RWPE1 (cell line): ENCODE measurements around the gene TMEM219.

ENCODE experiments used
- CTCF ChIA-PET: fragments of 350-600 bp; sonication (Branson Sonifier 250); formaldehyde crosslinking; extraction: SDS; loops from one replicate; lab custom pipeline; 2021; lab: Yijun Ruan, JAX
- POLR2A ChIA-PET: fragments of 400-600 bp; formaldehyde crosslinking; extraction: SDS; loops from one replicate; lab custom pipeline; 2020; ENCODE audit warnings: antibody characterized with exemption; ENCODE audit not compliant: low non-redundant PET; lab: Yijun Ruan, JAX
- DNase-seq: peaks from one replicate; pipeline ENCODE4 v3.0.0; 2012; ENCODE audit warnings: low spot score
- H3K27ac ChIP-seq: fragments of 450-650 bp; 2 replicates; pipeline ENCODE4 v1.5.1; 2017
- CTCF ChIP-seq: fragments of 450-650 bp; conservative IDR thresholded peaks from 2 replicates; pipeline ENCODE4 v1.5.1; 2017; ENCODE audit warnings: low read depth, mild to moderate bottlenecking

TMEM219 gene

GRCh38 chr16:29993191-29993902 is 31.5 kb downstream of the TMEM219 start:
- peak overlapping the region; percentile 97 for H3K27ac ChIP-seq
- POLR2A ChIA-PET, result interaction anchor here (0.7 kb wide), 1 partner anchor 10 kb away, joined by 3 read pairs; no protein-coding TSS in a partner anchor
- CTCF ChIA-PET, result interaction anchor here (0.8 to 1.2 kb wide), 3 partner anchors 10 to 130 kb away, joined by 3 to 5 read pairs (median 4); partner anchors contain the start of genes C16orf92 and CDIPT
- no peak for TF ChIP-seq CTCF
- no peak for DNase-seq

GRCh38 chr16:29993903-29994599 is 32.2 kb downstream of the TMEM219 start:
- TF ChIP-seq CTCF, result no peak
- DNase-seq, result no peak
- CTCF ChIA-PET, result interaction anchor here (0.8 to 1.2 kb wide), 3 partner anchors 11 to 131 kb away, joined by 3 to 5 read pairs (median 4); partner anchors contain the start of genes C16orf92 and CDIPT
- POLR2A ChIA-PET, result interaction anchor here (0.7 to 1.1 kb wide), 3 partner anchors 9 to 21 kb away, joined by 3 to 5 read pairs (median 3); partner anchors contain the start of gene TAOK2
- H3K27ac ChIP-seq, result peak overlapping the region; percentile 97

GRCh38 chr16:29994600-29995323 is 32.9 kb downstream of the TMEM219 start:
- peak overlapping the region; percentile 97 for H3K27ac ChIP-seq
- no peak for TF ChIP-seq CTCF
- peak; percentile 90 for DNase-seq
- CTCF ChIA-PET, result no interaction called here
- POLR2A ChIA-PET, result interaction anchor here (0.7 to 1.1 kb wide), 3 partner anchors 17 to 241 kb away, joined by 3 to 5 read pairs (median 3); partner anchors contain the start of gene TAOK2

- no peak for TF ChIP-seq CTCF
- H3K27ac ChIP-seq, result peak within 1 kb of the TSS; percentile 97
- ChIA-PET POLR2A (interaction anchor here (0.9 kb wide), 1 partner anchor 22 kb away, joined by 5 read pairs; the partner anchor contains the start of gene TAOK2), CTCF (interaction anchor here (1.0 kb wide), 1 partner anchor 10 kb away, joined by 6 read pairs; no protein-coding TSS in a partner anchor)
- DNase-seq, result peak; percentile 81
Observed at GRCh38 chr16:29995324-29995910, 33.5 kb downstream of the TMEM219 start, which contains the start of gene HIRIP3. TSS of gene HIRIP3 (minus strand) at chr16:29995617. CDS start at chr16:29995605, 12 bp downstream.

GRCh38 chr16:29995911-29996765 is 34.3 kb downstream of the TMEM219 start, which contains the start of gene INO80E:
TSS of gene INO80E (plus strand) at chr16:29996241. CDS start at chr16:29996311, 70 bp downstream.
- TF ChIP-seq CTCF, result no peak
- ChIA-PET POLR2A (no interaction called here), CTCF (interaction anchor here (1.0 kb wide), 2 partner anchors 10 to 36 kb away, joined by 4 to 6 read pairs; no protein-coding TSS in a partner anchor)
- peak within 1 kb of the TSS; percentile 97 for H3K27ac ChIP-seq
- peak; percentile 97 for DNase-seq
